ENCODE results near the gene MCF2L. TPM values are rescaled to one million over a fixed set of nuclear protein-coding genes. Genes with fewer than 3 reads are reported as not detected.

MCF2L gene
- total and polyA plus RNA-seq, 12 donors, result 29.6 to 99.8 (median 45.3) TPM

DNA sequence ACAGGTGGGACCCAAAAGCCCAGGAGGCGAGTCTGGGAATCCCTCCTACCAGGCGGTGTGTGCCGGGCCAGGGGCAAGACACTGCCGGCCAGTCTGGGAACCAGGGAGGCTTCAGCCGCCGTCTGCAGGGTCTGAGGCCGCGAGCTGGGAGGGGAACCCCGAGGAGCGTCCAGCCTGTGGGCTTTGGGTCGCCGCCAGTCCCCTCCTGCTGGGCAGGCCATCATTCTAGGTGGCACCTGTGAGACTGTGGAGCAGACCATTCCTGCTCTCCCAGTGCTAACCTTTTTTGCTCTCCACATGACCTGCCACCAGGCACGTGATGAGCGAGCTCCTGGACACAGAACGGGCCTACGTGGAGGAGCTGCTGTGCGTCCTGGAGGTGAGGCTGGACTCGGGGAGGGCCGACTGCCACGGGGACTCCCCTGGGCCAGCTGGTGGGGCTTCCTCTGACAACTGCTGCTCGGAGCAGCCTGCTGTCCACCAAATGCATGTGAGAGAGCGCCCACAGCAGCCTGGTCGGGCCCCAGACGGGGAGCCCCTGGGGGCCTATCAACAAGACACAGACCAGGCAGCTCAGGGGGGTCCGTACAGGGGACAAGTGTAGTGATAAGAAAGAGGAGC, 112.0 kb downstream of the MCF2L start:
- Histone ChIP-seq H3K9me3 (no peaks in the 10 kb centered on the region), H3K4me1 (peaks cover 0 to 22% (median 0%) of the 10 kb centered on the region in 9 donors), H3K36me3 (peaks cover 0 to 89% (median 9%) of the 10 kb centered on the region in 9 donors), H3K27ac (no peak overlapping the region), H3K4me3 (no peak overlapping the region), H3K27me3 (no peaks in the 10 kb centered on the region)
- DNase-seq (no peak), ATAC-seq (peak in 1 of 8 donors; percentile 6)
- 77% methylated on average over 25 of the region's 25 CpGs for WGBS, 2 donors
- intact Hi-C loops (cut with DNase I), result no loop called here
- TF ChIP-seq, protein P1, sequence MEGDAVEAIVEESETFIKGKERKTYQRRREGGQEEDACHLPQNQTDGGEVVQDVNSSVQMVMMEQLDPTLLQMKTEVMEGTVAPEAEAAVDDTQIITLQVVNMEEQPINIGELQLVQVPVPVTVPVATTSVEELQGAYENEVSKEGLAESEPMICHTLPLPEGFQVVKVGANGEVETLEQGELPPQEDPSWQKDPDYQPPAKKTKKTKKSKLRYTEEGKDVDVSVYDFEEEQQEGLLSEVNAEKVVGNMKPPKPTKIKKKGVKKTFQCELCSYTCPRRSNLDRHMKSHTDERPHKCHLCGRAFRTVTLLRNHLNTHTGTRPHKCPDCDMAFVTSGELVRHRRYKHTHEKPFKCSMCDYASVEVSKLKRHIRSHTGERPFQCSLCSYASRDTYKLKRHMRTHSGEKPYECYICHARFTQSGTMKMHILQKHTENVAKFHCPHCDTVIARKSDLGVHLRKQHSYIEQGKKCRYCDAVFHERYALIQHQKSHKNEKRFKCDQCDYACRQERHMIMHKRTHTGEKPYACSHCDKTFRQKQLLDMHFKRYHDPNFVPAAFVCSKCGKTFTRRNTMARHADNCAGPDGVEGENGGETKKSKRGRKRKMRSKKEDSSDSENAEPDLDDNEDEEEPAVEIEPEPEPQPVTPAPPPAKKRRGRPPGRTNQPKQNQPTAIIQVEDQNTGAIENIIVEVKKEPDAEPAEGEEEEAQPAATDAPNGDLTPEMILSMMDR (IDR thresholded peaks at IDR 0.05), result no peak

DNA sequence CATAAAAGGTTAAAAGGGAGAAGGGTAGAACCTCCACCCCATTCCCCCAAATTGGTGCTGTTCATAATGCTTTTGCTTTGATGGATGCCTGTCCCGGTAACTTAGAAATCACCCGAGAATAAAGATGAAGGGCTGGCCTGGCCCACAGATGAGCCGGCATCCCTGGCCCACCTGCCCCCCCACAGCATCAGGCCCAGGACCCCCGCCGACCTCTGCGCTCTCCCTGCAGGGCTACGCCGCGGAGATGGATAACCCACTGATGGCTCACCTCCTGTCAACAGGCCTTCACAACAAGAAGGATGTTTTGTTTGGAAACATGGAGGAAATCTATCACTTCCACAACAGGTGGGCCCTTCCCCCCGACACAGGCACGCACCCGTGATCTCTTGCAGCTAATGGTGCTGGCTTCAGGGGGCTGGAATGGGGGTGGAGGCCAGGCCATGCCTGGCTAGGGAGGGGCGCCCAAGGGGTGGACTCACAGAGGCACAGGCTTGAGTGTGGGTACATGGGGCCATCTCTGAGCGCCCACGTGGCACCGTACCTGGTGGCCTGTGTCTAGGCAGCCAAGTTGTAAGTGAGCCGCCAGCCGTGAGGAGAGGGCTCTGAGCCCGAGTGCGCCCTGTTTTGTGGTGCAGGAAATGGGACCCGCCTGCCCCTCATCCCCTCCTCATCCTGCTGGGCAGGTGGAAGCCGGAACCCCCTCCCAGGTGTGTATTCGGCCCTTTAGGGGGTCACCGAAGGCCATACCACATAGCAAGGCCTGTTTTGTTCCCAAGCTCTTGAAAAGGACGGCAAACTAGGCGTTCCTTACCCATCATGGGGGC, 113.4 kb downstream of the MCF2L start:
- H3K27ac ChIP-seq, result no peak overlapping the region
- H3K36me3 ChIP-seq, result peaks cover 0 to 89% (median 3%) of the 10 kb centered on the region in 9 donors
- ATAC-seq (no peak), DNase-seq (no peak)
- no peaks in the 10 kb centered on the region for H3K27me3 ChIP-seq
- no peaks in the 10 kb centered on the region for H3K9me3 ChIP-seq
- WGBS, 2 donors, result 87 to 88% methylated on average over 26 of the region's 26 CpGs
- no peak overlapping the region for H3K4me3 ChIP-seq
- peaks cover 0 to 20% (median 0%) of the 10 kb centered on the region in 9 donors for H3K4me1 ChIP-seq
- TF ChIP-seq, protein P1 (IDR thresholded peaks at IDR 0.05), result no peak
- intact Hi-C loops (cut with DNase I), result no loop called here

DNA sequence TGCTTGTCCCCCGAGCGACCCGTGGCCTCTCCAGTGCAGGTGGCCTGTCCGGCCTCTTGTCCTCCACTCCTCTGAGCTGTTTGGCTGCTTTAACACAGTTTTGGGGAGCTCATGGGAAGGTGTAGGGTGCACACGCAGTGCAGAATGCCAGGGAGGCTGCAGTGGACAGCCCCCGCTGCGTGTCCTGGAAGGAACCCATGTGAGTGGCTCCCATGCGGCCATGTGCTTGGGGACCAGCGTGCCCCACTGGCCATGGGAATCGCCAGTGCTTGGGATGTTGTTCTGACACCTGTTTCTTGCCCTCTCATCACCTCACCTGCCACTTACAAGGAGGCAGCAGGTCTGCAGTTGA, 114.0 kb downstream of the MCF2L start:
- TF ChIP-seq, protein P1 (IDR thresholded peaks at IDR 0.05), result no peak
- Histone ChIP-seq H3K27me3 (no peaks in the 10 kb centered on the region), H3K27ac (peak overlapping the region in 1 of 10 donors; percentile 61), H3K4me3 (no peak overlapping the region), H3K36me3 (peaks cover 0 to 89% (median 0%) of the 10 kb centered on the region in 9 donors), H3K4me1 (peaks cover 0 to 20% (median 0%) of the 10 kb centered on the region in 9 donors), H3K9me3 (no peaks in the 10 kb centered on the region)
- intact Hi-C loops (cut with DNase I), result no loop called here
- 90 to 94% methylated on average over 10 of the region's 10 CpGs for WGBS, 2 donors
- DNase-seq, result peak in 1 of 2 donors; percentile 6
- ATAC-seq, result no peak

DNA sequence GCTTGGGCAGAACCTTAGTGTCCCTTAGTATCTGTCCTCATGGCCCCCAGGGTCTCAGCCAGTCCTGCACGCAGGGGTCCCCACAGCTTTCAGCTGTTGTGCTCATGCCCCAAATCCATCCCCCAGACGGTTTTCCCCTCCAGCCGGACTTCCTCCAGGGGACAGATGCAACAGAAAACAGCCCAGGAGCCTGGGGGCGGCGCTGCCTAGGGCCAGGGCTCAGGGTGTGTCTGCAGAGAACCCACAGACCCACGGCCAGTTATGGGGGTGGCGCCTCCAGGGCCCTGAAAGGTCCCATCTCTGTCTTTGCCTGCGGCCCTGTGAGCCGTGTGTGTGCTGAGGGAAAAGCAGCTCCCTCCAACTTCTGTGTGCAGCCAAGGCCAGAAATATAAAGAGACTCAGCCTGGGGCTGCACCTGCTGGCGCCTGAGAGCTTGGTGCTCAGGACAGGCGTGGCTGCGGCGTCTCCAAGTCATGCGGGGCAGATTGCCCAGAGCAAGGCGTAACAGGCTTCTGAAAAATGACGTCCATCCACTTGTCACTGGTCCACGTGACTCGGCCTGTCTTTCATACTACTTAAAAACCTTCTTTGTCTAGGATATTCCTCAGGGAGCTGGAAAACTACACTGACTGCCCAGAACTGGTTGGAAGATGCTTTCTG, 114.5 kb downstream of the MCF2L start:
- intact Hi-C loops (cut with DNase I), result no loop called here
- Histone ChIP-seq H3K4me1 (peaks cover 0 to 20% (median 0%) of the 10 kb centered on the region in 9 donors), H3K4me3 (no peak overlapping the region), H3K36me3 (peaks cover 0 to 89% (median 2%) of the 10 kb centered on the region in 9 donors), H3K27me3 (no peaks in the 10 kb centered on the region), H3K27ac (peak overlapping the region in 3 of 10 donors; percentile 21 to 61 (median 47)), H3K9me3 (no peaks in the 10 kb centered on the region)
- TF ChIP-seq, protein P1 (IDR thresholded peaks at IDR 0.05), result no peak
- ATAC-seq (peak; percentile 46 to 87 (median 73)), DNase-seq (peak; percentile 65 to 69)
- WGBS, 2 donors, result 54 to 55% methylated on average over 18 of the region's 18 CpGs
